ENCODE measurements around the gene FOXP1. TPM values are rescaled to one million over a fixed set of nuclear protein-coding genes. Genes with fewer than 3 reads are reported as not detected.

The FOXP1 gene
- total and polyA plus RNA-seq, 4 donors: 4.9 to 35.4 (median 32.0) TPM

GRCh38 chr3:71532639-71533395 lies 50.7 kb downstream of the FOXP1 start:
- Histone ChIP-seq H3K27me3 (ENCODE audit: control insufficient read depth in 4 of 4, insufficient read depth in 4 of 4, low read length in 3 of 4) (no peaks in the 10 kb centered on the region), H3K4me1 (ENCODE audit: control insufficient read depth in 4 of 4, insufficient read depth in 4 of 4, low read length in 3 of 4) (no peaks in the 10 kb centered on the region), H3K27ac (ENCODE audit: low read depth in 1 of 2, low read length in 2 of 2) (no peak overlapping the region), H3K9me3 (ENCODE audit: control insufficient read depth in 4 of 4, low read length in 3 of 4) (no peaks in the 10 kb centered on the region), H3K4me3 (ENCODE audit: low read depth in 1 of 3, low read length in 3 of 3) (no peak overlapping the region), H3K36me3 (ENCODE audit: control insufficient read depth in 4 of 4, insufficient read depth in 3 of 4, low read depth in 1 of 4, low read length in 3 of 4) (no peaks in the 10 kb centered on the region), H3K9ac (ENCODE audit: low read depth in 1 of 2, low read length in 2 of 2) (no peak overlapping the region)
- TF ChIP-seq MAX (IDR thresholded peaks at IDR 0.05) (no peak), ATF3 (IDR thresholded peaks at IDR 0.05) (no peak), RXRA (IDR thresholded peaks at IDR 0.05) (no peak), ZBTB33 (IDR thresholded peaks at IDR 0.05) (no peak), RAD21 (IDR thresholded peaks at IDR 0.05) (no peak), NR2F2 (IDR thresholded peaks at IDR 0.05) (no peak), REST (IDR thresholded peaks at IDR 0.05) (no peak), SP1 (IDR thresholded peaks at IDR 0.05) (no peak), FOXA1 (IDR thresholded peaks at IDR 0.05) (no peak), JUND (IDR thresholded peaks at IDR 0.05) (no peak), YY1 (IDR thresholded peaks at IDR 0.05) (no peak), HNF4A (conservative IDR thresholded peaks at IDR 0.05) (no peak), CTCF (IDR thresholded peaks at IDR 0.05; ENCODE audit: low read depth, low read length, missing input control) (no peak), EGR1 (IDR thresholded peaks at IDR 0.05; ENCODE audit: low read depth in 2 of 2) (no peak), TAF1 (conservative IDR thresholded peaks at IDR 0.05) (no peak), FOXA2 (IDR thresholded peaks at IDR 0.05) (no peak), HNF4G (IDR thresholded peaks at IDR 0.05) (no peak), GABPA (IDR thresholded peaks at IDR 0.05 in 1 of 2, conservative IDR thresholded peaks at IDR 0.05 in 1 of 2) (no peak)
- no peak for DNase-seq (ENCODE audit: low spot score)
- WGBS: 85% methylated on average over 6 of the region's 6 CpGs
